Parathyroid adenoma (tissue), 2 donors: ENCODE results near the gene OXCT1.
"Not testable (repeated sequence)": the region's sequence is repeated elsewhere in the genome, so short reads cannot be mapped to it uniquely, and the experiment has no call there.

Experiments used
- H2AFZ ChIP-seq: fragments of 300-600 bp; sonication (generic); one replicate; pipeline ENCODE4 v1.7.0; 2017; ENCODE audit warnings: antibody characterized with exemption, mild to moderate bottlenecking
- H3K27ac ChIP-seq: fragments of 300-600 bp; sonication (generic); one replicate; pipeline ENCODE4 v1.7.0; 2017
- H3K27me3 ChIP-seq: fragments of 300-600 bp; sonication (generic); one replicate; pipeline ENCODE4 v1.7.0; 2017; ENCODE audit warnings: low read length; ENCODE audit not compliant: control insufficient read depth, insufficient read depth
- H3K36me3 ChIP-seq: fragments of 300-600 bp; sonication (generic); one replicate; pipeline ENCODE4 v1.7.0; 2017; ENCODE audit warnings: low read length; ENCODE audit not compliant: control insufficient read depth, insufficient read depth
- H3K4me1 ChIP-seq: fragments of 300-600 bp; sonication (generic); one replicate; pipeline ENCODE4 v1.7.0; 2017; ENCODE audit warnings: control low read depth
- H3K4me2 ChIP-seq: fragments of 300-600 bp; sonication (generic); one replicate; pipeline ENCODE4 v1.7.0; 2017; ENCODE audit warnings: low read length
- H3K4me3 ChIP-seq: fragments of 300-600 bp; sonication (generic); one replicate; pipeline ENCODE4 v1.7.0; 2017; ENCODE audit warnings: low read depth, low read length
- H3K79me2 ChIP-seq: fragments of 300-600 bp; sonication (generic); one replicate; pipeline ENCODE4 v1.7.0; 2017; ENCODE audit warnings: control low read depth
- H3K9ac ChIP-seq: fragments of 300-600 bp; sonication (generic); one replicate; pipeline ENCODE4 v1.7.0; 2017; ENCODE audit warnings: mild to moderate bottlenecking
- H3K9me3 ChIP-seq: fragments of 300-600 bp; sonication (generic); one replicate; pipeline ENCODE4 v1.7.0; 2017; ENCODE audit warnings: low read length; ENCODE audit not compliant: control insufficient read depth
- CTCF ChIP-seq: fragments of 300-600 bp; sonication (generic); IDR thresholded peaks from one replicate; pipeline ENCODE4 v1.7.0; 2017; ENCODE audit warnings: antibody characterized with exemption, mild to moderate bottlenecking
- donor health status: primary hyperparathyroidism.

The OXCT1 gene

GRCh38 chr5:41856644-41857491 is 13.4 kb downstream of the OXCT1 start:
- Histone ChIP-seq H3K4me2 (no peak overlapping the region), H3K27ac (no peak overlapping the region), H3K36me3 (no peaks in the 10 kb centered on the region), H3K9ac (no peak overlapping the region), H3K79me2 (peaks cover under 1% of the 10 kb centered on the region), H3K4me3 (no peak overlapping the region), H3K9me3 (no peaks in the 10 kb centered on the region), H3K27me3 (no peaks in the 10 kb centered on the region), H2AFZ (peak overlapping the region; percentile 17), H3K4me1 (no peaks in the 10 kb centered on the region)
- peak; percentile 81 for TF ChIP-seq CTCF

- no peaks in the 10 kb centered on the region for H3K36me3 ChIP-seq
- H3K4me2 ChIP-seq: no peak overlapping the region
- no peak overlapping the region for H2AFZ ChIP-seq
Measured at GRCh38 chr5:41852293-41852692, 17.9 kb downstream of the OXCT1 start.

GRCh38 chr5:41851116-41851515 is 19.1 kb downstream of the OXCT1 start:
- Histone ChIP-seq H3K9me3 (no peaks in the 10 kb centered on the region), H3K4me3 (no peak overlapping the region), H3K9ac (no peak overlapping the region), H2AFZ (no peak overlapping the region), H3K4me1 (no peaks in the 10 kb centered on the region), H3K79me2 (peaks cover 3% of the 10 kb centered on the region), H3K36me3 (no peaks in the 10 kb centered on the region), H3K27me3 (no peaks in the 10 kb centered on the region), H3K27ac (no peak overlapping the region), H3K4me2 (no peak overlapping the region)
- TF ChIP-seq CTCF: no peak

More at GRCh38 chr5:41852293-41852692, 17.9 kb downstream of the OXCT1 start:
- Histone ChIP-seq H3K27ac (no peak overlapping the region), H3K4me1 (no peaks in the 10 kb centered on the region), H3K9me3 (no peaks in the 10 kb centered on the region), H3K27me3 (no peaks in the 10 kb centered on the region), H3K4me3 (no peak overlapping the region), H3K9ac (no peak overlapping the region), H3K79me2 (peaks cover 3% of the 10 kb centered on the region)
- TF ChIP-seq CTCF: no peak

- Histone ChIP-seq H3K9me3 (no peaks in the 10 kb centered on the region), H3K9ac (no peak overlapping the region), H3K4me2 (no peak overlapping the region), H3K27me3 (no peaks in the 10 kb centered on the region), H3K27ac (no peak overlapping the region), H3K36me3 (no peaks in the 10 kb centered on the region), H3K79me2 (peaks cover 3% of the 10 kb centered on the region), H2AFZ (no peak overlapping the region), H3K4me1 (no peaks in the 10 kb centered on the region), H3K4me3 (no peak overlapping the region)
- no peak for TF ChIP-seq CTCF
Measured at GRCh38 chr5:41848983-41849382, 21.2 kb downstream of the OXCT1 start.

GRCh38 chr5:41845751-41846150 is 24.5 kb downstream of the OXCT1 start:
- H3K9me3 ChIP-seq, H3K36me3 ChIP-seq, H2AFZ ChIP-seq, H3K4me3 ChIP-seq, H3K27ac ChIP-seq, H3K9ac ChIP-seq, H3K27me3 ChIP-seq, H3K4me2 ChIP-seq, H3K4me1 ChIP-seq, H3K79me2 ChIP-seq: not testable (repeated sequence)
